NCI-H226 (cell line): ENCODE measurements around the gene FAM222B.
A peak's percentile ranks its signal among the peaks of the same experiment; 100 is the strongest.
"Not testable (repeated sequence)": the region's sequence is repeated elsewhere in the genome, so short reads cannot be mapped to it uniquely, and the experiment has no call there.

Experiments used
- DNase-seq: peaks from one replicate; pipeline ENCODE4 v3.0.0-alpha.2; 2015

FAM222B gene

DNA sequence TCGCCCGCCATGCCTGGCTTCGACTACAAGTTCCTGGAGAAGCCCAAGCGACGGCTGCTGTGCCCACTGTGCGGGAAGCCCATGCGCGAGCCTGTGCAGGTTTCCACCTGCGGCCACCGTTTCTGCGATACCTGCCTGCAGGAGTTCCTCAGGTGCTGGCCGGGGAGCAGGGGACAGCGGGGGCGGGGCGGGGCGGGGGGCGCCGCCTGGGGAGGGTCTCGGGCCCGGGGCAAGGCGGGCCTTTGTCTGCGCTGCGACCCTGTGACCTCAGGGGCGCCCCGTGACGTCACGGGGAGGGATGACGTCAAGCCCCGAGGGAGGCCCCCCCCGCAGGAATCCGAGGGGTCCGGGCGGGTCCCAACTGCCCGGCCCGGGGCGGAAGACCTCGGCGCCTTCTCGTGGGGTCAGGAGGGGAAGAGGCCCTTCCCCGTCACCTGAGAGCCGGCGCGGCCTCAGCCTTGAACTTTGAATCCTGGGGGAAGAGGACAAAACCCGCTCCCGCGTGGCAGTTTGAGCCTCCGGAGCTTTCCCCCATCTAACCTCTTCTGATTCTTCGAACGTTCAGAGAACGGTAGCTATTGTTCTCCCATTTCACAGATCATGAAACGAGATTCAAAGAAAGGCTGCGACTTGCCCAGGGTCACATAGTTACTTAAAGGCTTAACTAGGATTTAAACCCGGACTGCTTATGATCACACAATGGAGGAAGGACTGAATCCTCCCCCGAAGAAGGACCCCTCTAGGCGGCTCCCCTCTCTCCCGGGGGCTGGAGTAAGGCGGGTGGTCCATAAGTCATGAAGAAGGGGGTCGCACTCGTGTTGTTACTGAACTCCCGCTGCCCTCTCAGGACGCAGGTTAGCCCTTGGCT lies 98.3 kb downstream of the FAM222B start:
- peak; percentile 64 for DNase-seq

GRCh38 chr17:28743243-28744103 lies 99.1 kb downstream of the FAM222B start, which contains the start of gene TRAF4:
TSS of gene TRAF4 (plus strand) at chr17:28744011. CDS start at chr17:28744113, 102 bp downstream.
- peak; percentile 93 for DNase-seq

GRCh38 chr17:28741358-28742349 lies 100.9 kb downstream of the FAM222B start:
- no peak for DNase-seq

- no peak for DNase-seq
Measured at GRCh38 chr17:28740406-28741357, 101.9 kb downstream of the FAM222B start.

GRCh38 chr17:28738680-28739384 lies 103.8 kb downstream of the FAM222B start:
- no peak for DNase-seq

- no peak for DNase-seq
Measured at GRCh38 chr17:28737770-28738679, 104.6 kb downstream of the FAM222B start.

GRCh38 chr17:28737316-28737715 lies 105.3 kb downstream of the FAM222B start:
- no peak for DNase-seq

- not testable (repeated sequence) for DNase-seq
Measured at GRCh38 chr17:28735913-28736769, 106.4 kb downstream of the FAM222B start.

- no peak for DNase-seq
Measured at GRCh38 chr17:28735242-28735722, 107.3 kb downstream of the FAM222B start.

DNA sequence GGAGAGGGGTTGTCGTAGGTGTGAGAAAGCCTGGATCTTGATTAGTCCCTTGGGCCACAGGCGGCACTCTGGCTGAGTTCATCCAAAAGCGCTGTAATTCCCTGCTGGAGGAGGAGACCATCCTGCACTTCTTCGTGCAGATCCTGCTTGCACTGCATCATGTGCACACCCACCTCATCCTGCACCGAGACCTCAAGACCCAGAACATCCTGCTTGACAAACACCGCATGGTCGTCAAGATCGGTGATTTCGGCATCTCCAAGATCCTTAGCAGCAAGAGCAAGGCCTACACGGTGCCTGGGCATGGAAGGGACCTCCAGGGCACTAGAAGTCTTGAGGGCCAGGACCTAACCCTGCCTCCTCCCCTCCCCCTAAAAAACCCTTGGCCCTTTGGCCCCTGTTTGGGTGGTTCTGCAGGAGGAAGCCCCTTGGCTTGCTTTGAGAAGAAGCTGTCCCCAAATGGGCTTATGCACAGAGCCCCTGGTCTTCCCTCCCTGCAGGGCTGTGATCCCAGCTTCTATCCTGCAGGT lies 107.8 kb downstream of the FAM222B start:
- DNase-seq = no peak

GRCh38 chr17:28733346-28733745 lies 109.2 kb downstream of the FAM222B start:
- DNase-seq = no peak

DNA sequence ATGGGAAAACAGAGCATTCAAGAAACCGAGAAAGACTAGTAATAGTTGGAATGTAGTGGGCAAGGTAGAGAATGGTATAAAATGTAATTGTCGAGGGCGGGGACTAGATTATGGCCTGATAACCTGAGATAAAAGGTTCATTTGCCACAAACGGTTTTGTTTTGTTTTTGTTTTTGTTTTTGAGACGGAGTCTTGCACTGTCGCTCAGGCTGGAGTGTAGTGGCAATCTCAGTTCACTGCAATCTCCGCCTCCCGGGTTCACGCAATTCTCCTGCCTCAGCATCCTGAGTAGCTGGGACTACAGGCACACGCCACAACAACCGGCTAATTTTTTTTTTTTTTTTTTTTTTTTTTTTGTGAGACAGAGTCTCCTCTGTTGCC lies 112.7 kb downstream of the FAM222B start:
- DNase-seq = no peak

DNA sequence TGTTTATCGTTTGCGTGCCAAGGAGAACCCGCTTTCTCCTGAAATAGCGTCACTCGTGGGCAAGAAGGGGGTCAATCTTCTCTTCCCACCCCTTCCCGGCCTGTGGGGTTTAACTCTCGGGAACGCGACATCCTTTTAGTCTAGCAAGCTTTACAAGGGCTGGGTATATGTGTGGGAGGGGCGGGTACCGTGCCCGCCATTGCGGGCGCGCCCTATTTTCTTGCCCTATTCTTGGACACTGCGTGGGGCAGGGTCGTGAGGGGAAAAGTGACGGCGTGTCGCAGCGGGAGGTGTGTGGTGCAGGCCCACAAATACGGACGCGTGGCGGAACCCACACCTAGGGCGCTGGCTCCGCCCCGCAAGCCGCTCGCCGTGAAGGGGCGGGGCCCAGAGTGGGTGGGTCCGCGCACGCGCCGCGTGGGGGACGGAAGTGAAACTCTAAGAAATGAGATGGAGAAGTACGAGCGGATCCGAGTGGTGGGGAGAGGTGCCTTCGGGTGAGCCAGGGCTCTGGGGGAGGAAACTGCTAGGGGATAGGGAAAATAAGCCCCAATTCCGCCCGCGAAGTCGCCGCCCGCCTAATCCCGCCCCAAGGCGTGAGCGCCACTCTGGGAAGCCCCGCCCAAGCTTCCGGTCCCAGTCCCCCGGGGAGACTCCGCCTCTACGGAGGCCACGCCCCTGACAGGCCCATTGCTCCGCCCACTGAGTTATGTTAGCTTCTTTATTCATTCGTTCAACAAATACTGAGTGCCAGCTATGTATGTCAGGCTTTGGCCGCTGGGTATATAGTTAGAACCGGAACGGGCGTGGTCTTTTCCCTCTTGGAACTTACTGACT lies 114.0 kb downstream of the FAM222B start, which contains the start of gene NEK8:
NEK8 (plus strand) TSS at position 425 of the 837 bp plus-strand sequence; CDS start at position 451, 26 bp downstream.
- peak; percentile 89 for DNase-seq

DNA sequence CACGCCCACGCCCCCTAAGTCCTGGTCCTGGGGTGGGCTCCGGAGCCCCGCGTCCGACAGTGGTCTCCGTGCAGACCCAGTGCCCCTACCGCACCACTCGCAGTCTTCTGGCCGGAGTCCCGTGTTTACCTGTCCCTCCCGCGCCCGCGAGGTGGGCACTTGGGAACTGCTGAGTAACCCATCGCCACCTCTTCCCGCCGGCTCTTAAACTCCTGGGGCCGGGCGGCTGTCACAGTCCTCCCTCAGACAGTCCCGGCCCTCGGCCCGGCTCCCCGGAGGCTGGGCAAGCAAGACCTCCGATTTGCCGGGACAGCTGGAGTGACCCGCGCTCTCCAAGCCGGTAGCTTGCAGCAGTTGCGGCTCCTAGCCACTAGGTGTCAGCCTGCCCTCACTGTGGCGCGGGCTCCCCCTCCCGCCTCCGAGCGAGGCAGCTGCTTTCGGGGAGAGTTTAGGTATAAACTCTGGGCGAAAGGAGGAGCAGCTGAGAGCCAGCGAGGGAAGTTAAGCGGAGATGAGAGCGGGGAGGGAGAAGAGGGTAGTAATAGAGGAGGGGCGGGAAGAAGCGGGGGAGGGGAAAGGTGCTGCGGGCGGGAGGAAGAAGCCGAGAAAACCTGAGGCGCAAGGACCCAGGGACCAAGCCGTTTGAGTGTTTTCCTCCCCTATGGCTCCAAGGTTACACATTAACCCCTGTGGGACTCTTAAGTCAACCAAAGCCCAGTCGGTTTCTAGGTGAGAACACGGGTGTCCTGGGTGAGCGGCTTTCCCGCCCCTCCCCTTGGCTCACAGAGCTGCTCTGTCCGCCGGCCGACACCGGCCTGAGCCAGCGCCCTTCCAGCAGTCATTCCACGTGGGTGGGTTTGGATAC lies 115.7 kb downstream of the FAM222B start:
- peak; percentile 95 for DNase-seq

DNA sequence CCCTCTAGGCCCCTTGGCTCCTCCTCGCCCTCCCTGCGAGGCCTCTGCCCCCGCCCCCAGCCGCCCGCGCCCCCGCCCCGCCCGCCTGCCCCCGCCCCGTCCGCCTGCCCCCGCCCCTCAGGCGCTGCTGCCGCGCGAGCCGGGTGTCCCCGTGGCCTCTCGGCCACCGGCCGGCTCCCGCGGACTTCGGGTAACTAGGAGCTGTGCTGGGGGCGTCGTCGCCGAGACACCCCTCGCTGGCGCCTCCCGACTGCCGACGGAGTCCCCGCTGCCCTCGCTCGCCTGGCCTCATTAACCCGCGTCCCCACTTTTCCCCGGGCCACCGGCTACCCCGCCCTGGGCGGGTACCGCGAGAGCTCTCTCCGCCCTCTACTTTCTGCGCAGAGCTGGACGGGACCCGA lies 116.4 kb downstream of the FAM222B start, which contains the start of gene TLCD1:
TLCD1 (minus strand) TSS at position 8 of the 401 bp plus-strand sequence. CDS start 136 bp downstream, outside the sequence.
- peak; percentile 46 for DNase-seq
